HuH-7 (cell line): ENCODE results near the gene KLF17.
"Not testable (repeated sequence)": the region's sequence is repeated elsewhere in the genome, so short reads cannot be mapped to it uniquely, and the experiment has no call there.

Experiments used
- DNase-seq: peaks from one replicate; pipeline ENCODE4 v3.0.0; 2011; ENCODE audit warnings: low spot score

KLF17 gene

DNA sequence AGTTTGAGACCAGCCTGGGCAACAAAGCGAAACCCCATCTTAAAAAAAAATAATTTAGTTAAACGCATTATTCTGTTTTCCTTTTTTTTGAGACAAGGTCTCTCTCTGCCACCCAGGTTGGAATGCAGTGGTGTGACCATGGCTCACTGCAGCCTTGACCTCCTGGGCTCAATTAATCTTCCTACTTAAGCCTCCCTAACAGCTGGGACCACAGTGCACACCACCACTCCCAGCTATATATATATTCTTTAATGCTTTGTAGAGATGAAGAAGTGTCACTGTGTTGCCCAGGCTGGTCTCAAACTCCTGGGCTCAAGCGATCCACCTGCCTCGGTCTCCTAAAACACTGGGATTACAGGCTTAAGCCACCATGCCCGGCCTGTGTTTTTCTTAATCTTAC is 7.7 kb upstream of the KLF17 start:
- no peak for DNase-seq

DNA sequence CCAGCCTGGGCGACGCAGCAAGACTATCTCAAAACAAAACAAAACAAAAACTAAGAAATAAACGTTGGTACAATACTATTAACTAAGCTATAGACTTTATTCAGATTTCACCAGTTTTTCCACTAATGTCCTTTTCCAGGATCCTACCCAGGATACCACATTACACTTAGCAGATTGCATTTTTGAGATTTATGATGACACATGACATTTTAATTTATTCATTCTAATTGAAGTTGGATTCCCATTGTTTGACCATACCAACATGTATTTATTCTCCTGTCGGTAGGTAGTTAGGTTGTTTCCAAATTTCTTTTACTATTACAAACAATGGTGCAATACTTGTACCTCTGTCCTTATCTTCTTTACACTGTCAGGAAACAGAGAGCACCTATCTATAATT is 6.8 kb upstream of the KLF17 start:
- DNase-seq, result no peak

GRCh38 chr1:44112486-44112885 is 6.1 kb upstream of the KLF17 start:
- no peak for DNase-seq

DNA sequence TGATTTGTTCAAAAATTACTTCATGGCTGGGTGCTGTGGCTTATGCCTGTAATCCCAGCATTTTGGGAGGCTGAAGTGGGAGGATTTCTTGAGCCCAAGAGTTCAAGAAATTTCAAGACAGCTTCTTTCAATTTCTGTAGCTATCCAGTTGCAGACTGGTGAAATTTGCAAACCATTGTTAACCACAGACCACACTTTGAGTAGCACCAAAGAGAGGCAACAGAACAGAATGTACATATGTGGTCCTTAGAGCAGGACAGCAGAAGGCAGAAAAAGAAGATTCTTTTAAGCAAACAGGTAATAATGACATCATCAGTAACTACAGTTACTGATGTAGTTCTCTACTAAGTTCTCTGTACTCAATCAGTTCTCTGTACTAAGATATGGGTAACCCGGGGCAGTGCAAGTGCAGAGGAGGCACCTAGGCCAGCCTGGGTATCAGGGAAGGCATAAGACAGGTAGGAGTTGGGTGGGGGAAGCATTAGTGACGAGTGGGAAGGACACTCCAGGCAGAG is 5.5 kb upstream of the KLF17 start:
- DNase-seq, result no peak

DNA sequence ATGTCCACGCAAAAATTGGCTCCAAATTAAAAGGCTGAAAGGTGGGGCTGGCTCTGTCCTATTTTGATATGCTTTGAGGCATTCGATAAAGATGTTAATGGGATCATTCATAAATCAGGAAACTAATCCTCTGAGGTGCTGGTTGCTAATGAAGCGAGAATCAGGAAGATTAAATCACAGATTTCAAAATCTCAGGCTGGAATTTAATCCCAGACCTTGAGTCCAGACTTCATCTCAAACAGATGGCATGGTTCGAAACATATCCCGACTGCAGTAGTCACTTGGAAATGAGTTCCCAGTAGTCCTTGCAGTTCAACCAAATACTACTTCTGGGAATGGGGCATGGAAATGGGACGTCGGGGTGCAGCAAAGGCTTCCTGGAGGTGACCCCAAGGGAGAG is 4.5 kb upstream of the KLF17 start:
- no peak for DNase-seq

- not testable (repeated sequence) for DNase-seq
Observed at GRCh38 chr1:44117272-44117671, 1.3 kb upstream of the KLF17 start.

- no peak for DNase-seq
Observed at GRCh38 chr1:44119525-44119924, 904 bp downstream of the KLF17 start.

- no peak for DNase-seq
Observed at GRCh38 chr1:44120398-44120949, 1.9 kb downstream of the KLF17 start.

- DNase-seq, result no peak
Observed at GRCh38 chr1:44129616-44130500, 11.2 kb downstream of the KLF17 start.

- no peak for DNase-seq
Observed at GRCh38 chr1:44131411-44131810, 12.8 kb downstream of the KLF17 start.

GRCh38 chr1:44134071-44134920 is 15.7 kb downstream of the KLF17 start:
- DNase-seq, result no peak

DNA sequence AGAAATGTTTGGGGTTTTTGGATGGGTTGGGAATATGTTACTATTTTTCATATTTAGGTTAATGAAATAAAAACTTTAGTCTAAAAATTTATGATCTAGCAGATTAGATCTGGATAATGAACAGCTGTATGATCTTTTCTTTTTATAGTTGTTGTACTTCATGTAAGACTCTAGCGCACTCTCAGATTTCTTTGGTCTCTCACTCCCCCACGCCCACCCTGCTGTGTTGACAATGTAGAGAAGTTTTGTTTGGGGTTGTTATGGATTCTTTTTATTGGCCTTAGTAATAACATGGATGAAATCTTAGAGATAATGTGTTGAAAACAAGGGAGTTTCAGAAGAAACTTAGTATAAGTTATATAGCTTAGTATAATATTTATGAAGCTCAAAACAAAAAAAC is 17.3 kb downstream of the KLF17 start:
- DNase-seq, result no peak

- DNase-seq, result no peak
Observed at GRCh38 chr1:44138239-44138638, 19.6 kb downstream of the KLF17 start.

DNA sequence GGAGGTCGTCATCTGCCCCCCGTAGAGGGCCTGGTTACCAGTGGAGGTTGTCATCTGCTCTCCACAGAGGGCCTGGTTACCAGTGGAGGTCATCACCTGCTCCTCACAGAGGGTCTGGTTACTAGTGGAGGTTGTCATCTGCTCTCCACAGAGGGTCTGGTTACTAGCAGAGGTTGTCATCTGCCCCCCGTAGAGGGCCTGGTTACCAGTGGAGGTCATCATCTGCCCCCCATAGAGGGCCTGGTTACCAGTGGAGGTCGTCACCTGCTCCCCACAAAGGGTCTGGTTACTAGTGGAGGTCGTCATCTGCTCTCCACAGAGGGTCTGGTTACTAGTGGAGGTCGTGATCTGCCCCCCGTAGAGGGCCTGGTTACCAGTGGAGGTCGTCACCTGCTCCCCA is 20.9 kb downstream of the KLF17 start:
- not testable (repeated sequence) for DNase-seq

DNA sequence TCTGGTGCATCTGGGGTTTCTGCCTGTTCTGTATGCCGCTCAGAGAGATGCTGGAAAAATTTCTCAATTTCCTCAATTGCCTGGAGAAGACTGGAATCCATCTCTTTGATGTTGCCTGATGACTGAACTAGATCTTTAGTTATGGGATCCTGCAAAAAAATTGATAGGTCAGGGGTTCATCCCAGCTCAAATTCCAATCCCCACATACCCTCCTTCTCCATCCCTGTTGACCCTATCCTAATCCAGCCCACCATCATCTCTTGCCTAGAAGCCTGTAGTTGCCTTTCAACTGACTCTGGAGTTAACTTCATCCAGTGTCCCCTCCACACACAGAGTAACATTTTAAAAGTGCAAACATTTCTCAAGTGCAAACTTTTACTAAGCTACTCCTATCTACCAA is 22.9 kb downstream of the KLF17 start, which contains the start of gene KLF18:
Gene KLF18, minus strand, starts transcription at position 101 of the 400 bp plus-strand sequence. Its CDS starts 0 bp downstream, at position 101.
- DNase-seq, result no peak

DNA sequence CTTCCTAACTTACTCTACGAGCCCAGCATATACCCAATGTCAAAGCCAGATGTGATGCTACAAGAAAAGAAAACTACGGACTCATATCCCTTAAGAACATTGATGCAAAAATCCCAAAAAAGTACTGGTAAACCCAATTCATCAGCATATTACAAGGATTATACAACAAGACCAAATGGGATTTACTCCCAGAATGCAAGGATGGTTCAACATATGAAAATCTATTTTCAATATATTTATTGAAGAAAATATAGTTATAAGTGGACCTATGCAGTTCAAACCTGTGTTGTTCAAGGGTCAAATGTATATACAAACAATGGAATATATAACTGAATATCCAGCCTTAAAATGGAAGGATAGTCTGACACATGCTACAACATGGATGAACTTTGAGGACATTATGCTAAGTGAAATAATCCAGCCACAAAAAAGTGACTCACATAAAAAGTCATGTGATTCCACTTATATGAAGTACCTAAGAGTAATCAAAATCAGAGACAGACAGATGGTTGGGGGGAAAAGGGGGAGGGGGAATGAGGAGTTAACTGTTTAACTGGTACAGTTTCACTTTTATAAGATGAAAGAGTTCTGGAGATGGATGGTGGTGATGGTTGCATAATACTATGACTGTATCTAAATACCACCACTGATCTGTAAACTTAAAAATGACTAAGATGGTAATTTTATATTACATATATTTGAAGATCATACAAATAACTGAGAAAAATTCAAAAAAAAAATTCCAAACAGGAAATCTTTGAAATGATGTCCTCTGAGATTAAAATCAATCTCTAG is 26.5 kb downstream of the KLF17 start:
- DNase-seq, result no peak

- no peak for DNase-seq
Observed at GRCh38 chr1:44146536-44147361, 28.1 kb downstream of the KLF17 start.

GRCh38 chr1:44147582-44147981 is 29.0 kb downstream of the KLF17 start:
- no peak for DNase-seq

- DNase-seq, result no peak
Observed at GRCh38 chr1:44151332-44151731, 32.7 kb downstream of the KLF17 start.

- DNase-seq, result no peak
Observed at GRCh38 chr1:44151808-44152207, 33.2 kb downstream of the KLF17 start.

DNA sequence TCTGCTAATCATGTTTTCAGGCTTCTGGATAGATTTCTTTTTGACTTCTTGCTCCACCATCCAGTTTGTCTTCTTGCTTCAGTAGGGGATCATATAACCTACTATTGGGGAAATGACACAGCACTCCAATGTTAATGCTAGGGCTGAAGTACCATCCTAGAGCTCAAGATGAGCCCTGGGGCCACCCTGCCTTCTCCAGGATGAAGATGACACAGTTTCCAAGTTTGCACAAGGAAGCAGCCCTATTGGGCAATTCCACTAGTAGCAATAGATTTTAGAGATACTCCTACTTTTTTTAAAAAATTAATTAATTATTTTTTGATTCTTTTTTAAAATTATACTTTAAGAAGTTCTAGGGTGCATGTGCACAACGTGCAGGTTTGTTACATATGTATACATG is 34.1 kb downstream of the KLF17 start:
- no peak for DNase-seq
